Aorta (tissue), 5 donors: ENCODE measurements around the gene HRH2. TPM values are rescaled to one million over a fixed set of nuclear protein-coding genes. Genes with fewer than 3 reads are reported as not detected.
A peak's percentile ranks its signal among the peaks of the same experiment; 100 is the strongest.

Experiments
- ATAC-seq: fragments of 200-7000 bp; cut with Tn5 transposase; one replicate; pipeline ENCODE4 v1.9.1; 2022; ENCODE audit warnings: moderate library complexity; ENCODE audit not compliant: low FRiP score
- DNase-seq, 2 donors: peaks; one replicate each; pipeline ENCODE4 v3.0.0-alpha.2; 2020
- H3K27ac ChIP-seq, 2 donors: one replicate each; pipeline ENCODE4 v1.5.1; 2013; ENCODE audit warnings: low read length in 2 of 2, mild to moderate bottlenecking in 2 of 2, moderate library complexity in 2 of 2, control low read depth in 1 of 2, inconsistent platforms in 1 of 2, low read depth in 1 of 2
- H3K27me3 ChIP-seq, 2 donors: one replicate each; pipeline ENCODE4 v1.6.1; 2013; ENCODE audit warnings: control low read depth in 1 of 2, low read length in 1 of 2, mild to moderate bottlenecking in 1 of 2, moderate library complexity in 1 of 2; ENCODE audit not compliant: insufficient read depth in 2 of 2, control insufficient read depth in 1 of 2
- H3K36me3 ChIP-seq, 2 donors: one replicate each; pipeline ENCODE4 v1.6.1; 2013; ENCODE audit warnings: control low read depth in 1 of 2, low read length in 1 of 2, mild to moderate bottlenecking in 1 of 2; ENCODE audit not compliant: insufficient read depth in 2 of 2, control insufficient read depth in 1 of 2
- H3K4me1 ChIP-seq, 2 donors: one replicate each; pipeline ENCODE4 v1.6.1; 2013; ENCODE audit warnings: low read length in 2 of 2, control low read depth in 1 of 2, mild to moderate bottlenecking in 1 of 2, moderate library complexity in 1 of 2; ENCODE audit not compliant: insufficient read depth in 2 of 2, control insufficient read depth in 1 of 2
- H3K4me3 ChIP-seq, 2 donors: one replicate each; pipeline ENCODE4 v1.5.1; 2013; ENCODE audit warnings: low read length in 2 of 2, control low read depth in 1 of 2, mild to moderate bottlenecking in 1 of 2
- H3K9me3 ChIP-seq: one replicate; pipeline ENCODE4 v1.6.1; 2013; ENCODE audit warnings: mild to moderate bottlenecking, low read length; ENCODE audit not compliant: control insufficient read depth
- WGBS, 2 donors: extraction: QIAGEN DNeasy Blood & Tissue Kit; methylation state at CpG; one replicate each; pipeline ENCODE4 v1.1.7; 2013; 5-methylcytosine and 5-hydroxymethylcytosine counted together
- intact Hi-C, 2 donors: fragments of 100-400 bp; cut with DNase I; formaldehyde crosslinking; loops; one replicate each; pipeline versions ENCODE4 v1.14.2 to v1.15.0; 2022
- polyA plus RNA-seq, 2 donors: library from polyadenylated mRNA; stranded (reverse); fragments of 200-250 nt; gene quantifications; one replicate each; pipeline ENCODE4 v1.2.3, GENCODE V29; 2013
- total RNA-seq, 2 donors: library from RNA; stranded (reverse); fragmentation: NEBNext Ultra II Directional; extraction: Animal tissue kit (Norgen Biotek cat#: 25700); gene quantifications; one replicate each; pipeline ENCODE4 v1.2.1, GENCODE V29; 2021
- donor health status: healthy with polysubstance abuse.
- donor health status: Bipolar disorder and iron deficiency.
- donor health status: DM: no; HTN: no; CAD: no.
- donor health status: DM: no; HTN: no; CAD: no.
- donor health status: DM: yes; HTN: yes; CAD: no.

HRH2 gene
- total and polyA plus RNA-seq, 4 donors = 1.1 to 15.3 (median 7.4) TPM

DNA sequence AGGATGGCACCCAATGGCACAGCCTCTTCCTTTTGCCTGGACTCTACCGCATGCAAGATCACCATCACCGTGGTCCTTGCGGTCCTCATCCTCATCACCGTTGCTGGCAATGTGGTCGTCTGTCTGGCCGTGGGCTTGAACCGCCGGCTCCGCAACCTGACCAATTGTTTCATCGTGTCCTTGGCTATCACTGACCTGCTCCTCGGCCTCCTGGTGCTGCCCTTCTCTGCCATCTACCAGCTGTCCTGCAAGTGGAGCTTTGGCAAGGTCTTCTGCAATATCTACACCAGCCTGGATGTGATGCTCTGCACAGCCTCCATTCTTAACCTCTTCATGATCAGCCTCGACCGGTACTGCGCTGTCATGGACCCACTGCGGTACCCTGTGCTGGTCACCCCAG is 25.4 kb downstream of the HRH2 start:
- Histone ChIP-seq H3K27me3 (no peaks in the 10 kb centered on the region), H3K36me3 (no peaks in the 10 kb centered on the region), H3K9me3 (no peaks in the 10 kb centered on the region), H3K27ac (no peak overlapping the region), H3K4me3 (no peak overlapping the region), H3K4me1 (no peaks in the 10 kb centered on the region)
- WGBS, 2 donors = 98 to 99% methylated on average over 15 of the region's 15 CpGs
- peak in 1 of 2 donors; percentile 7 for DNase-seq
- ATAC-seq = no peak
- intact Hi-C loops = no loop called here

DNA sequence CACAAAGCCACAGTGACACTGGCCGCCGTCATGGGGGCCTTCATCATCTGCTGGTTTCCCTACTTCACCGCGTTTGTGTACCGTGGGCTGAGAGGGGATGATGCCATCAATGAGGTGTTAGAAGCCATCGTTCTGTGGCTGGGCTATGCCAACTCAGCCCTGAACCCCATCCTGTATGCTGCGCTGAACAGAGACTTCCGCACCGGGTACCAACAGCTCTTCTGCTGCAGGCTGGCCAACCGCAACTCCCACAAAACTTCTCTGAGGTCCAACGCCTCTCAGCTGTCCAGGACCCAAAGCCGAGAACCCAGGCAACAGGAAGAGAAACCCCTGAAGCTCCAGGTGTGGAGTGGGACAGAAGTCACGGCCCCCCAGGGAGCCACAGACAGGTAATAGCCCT is 26.1 kb downstream of the HRH2 start:
- Histone ChIP-seq H3K4me1 (no peaks in the 10 kb centered on the region), H3K27me3 (no peaks in the 10 kb centered on the region), H3K36me3 (no peaks in the 10 kb centered on the region), H3K27ac (no peak overlapping the region), H3K4me3 (no peak overlapping the region), H3K9me3 (no peaks in the 10 kb centered on the region)
- peak; percentile 26 to 56 for DNase-seq
- WGBS, 2 donors = 97% methylated on average over 13 of the region's 13 CpGs
- intact Hi-C loops = no loop called here
- no peak for ATAC-seq

DNA sequence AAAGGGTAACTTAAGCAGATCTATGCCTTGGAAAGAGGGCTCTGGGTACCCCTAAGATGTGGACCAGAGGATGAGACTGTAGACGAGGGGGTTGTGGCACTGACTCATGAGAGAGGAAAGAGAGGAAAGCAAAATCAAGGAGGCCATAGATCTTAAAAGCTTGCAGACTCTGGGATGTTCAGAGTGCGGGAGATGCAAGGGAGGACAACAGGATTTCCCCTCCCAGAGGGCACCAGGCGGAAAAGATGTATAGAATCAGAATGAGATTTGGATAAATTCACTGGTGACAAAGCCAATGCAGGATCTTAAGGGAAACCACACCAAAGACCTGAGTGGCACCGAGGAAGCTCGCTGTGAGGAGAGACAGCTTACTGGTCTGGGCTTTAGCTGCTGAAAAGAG is 27.1 kb downstream of the HRH2 start:
- Histone ChIP-seq H3K4me3 (no peak overlapping the region), H3K36me3 (no peaks in the 10 kb centered on the region), H3K9me3 (no peaks in the 10 kb centered on the region), H3K4me1 (no peaks in the 10 kb centered on the region), H3K27ac (no peak overlapping the region), H3K27me3 (no peaks in the 10 kb centered on the region)
- DNase-seq (peak in 1 of 2 donors; percentile 2), ATAC-seq (no peak)
- 92 to 96% methylated on average over 5 of the region's 5 CpGs for WGBS, 2 donors
- intact Hi-C loops = loop anchor here in 1 of 2 donors (5.0 kb wide), 1 partner anchor 103 kb away; no protein-coding TSS in a partner anchor

DNA sequence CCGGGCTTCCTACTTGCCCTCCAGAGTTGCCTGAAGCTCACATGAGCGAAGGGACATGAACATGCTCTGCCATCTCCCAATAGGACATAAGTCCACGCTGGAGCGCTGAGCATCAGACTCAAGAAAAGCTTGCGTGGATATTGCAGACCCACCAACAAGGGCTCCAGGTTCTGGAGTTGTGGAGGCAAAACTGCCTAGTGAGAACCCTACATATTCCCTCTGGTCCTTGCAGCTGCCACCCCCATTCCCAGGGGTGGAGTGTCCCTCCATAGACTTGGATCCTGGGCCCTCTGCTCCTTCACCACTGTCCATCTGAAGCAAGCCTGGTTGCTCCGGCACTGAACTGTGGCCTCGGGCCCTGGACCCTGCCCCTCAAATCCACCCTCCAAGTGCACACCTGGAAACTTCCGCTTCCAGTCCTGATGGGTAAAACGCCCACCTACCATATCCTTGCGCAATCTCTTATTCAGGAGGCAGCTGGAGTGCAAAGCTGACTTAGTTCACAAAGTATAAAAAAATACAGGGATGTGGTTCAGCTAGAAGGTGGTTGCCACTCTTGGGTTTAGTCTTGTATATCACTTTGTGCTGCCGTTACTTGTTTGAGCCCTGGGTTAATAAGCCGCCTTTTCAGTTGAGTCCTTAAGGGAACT is 28.0 kb downstream of the HRH2 start:
- no peaks in the 10 kb centered on the region for H3K27me3 ChIP-seq
- H3K9me3 ChIP-seq = no peaks in the 10 kb centered on the region
- ATAC-seq = no peak
- peak; percentile 14 to 55 for DNase-seq
- WGBS, 2 donors = 96 to 97% methylated on average over 12 of the region's 12 CpGs
- intact Hi-C loops = loop anchor here in 1 of 2 donors (5.0 kb wide), 1 partner anchor 104 kb away; no protein-coding TSS in a partner anchor
- H3K4me1 ChIP-seq = no peaks in the 10 kb centered on the region
- no peak overlapping the region for H3K4me3 ChIP-seq
- H3K36me3 ChIP-seq = no peaks in the 10 kb centered on the region
- no peak overlapping the region for H3K27ac ChIP-seq

DNA sequence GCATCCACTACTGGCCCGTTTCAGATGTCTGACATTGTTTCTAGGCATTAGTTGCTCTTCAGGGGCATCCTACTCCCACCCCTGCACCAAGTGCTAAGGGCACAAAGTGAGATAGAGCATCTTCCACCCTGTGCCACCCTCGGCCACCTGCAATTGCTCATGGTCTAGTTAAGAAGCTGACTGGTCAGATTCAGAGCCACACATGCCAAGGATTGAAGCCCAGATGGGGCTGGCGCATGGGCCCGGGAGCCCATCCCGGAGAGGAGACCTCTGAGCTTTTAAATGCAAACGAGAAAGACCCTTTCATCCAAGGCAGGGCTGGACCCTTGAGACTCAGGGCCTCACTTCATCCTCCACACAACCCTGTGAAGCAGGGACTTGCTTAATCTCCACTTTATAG is 28.5 kb downstream of the HRH2 start:
- no peaks in the 10 kb centered on the region for H3K4me1 ChIP-seq
- no peak overlapping the region for H3K4me3 ChIP-seq
- intact Hi-C loops = loop anchor here in 1 of 2 donors (5.0 kb wide), 1 partner anchor 104 kb away; no protein-coding TSS in a partner anchor
- H3K9me3 ChIP-seq = no peaks in the 10 kb centered on the region
- no peaks in the 10 kb centered on the region for H3K27me3 ChIP-seq
- 73 to 75% methylated on average over 6 of the region's 6 CpGs for WGBS, 2 donors
- H3K27ac ChIP-seq = no peak overlapping the region
- no peak for ATAC-seq
- no peaks in the 10 kb centered on the region for H3K36me3 ChIP-seq
- peak; percentile 22 to 55 for DNase-seq

DNA sequence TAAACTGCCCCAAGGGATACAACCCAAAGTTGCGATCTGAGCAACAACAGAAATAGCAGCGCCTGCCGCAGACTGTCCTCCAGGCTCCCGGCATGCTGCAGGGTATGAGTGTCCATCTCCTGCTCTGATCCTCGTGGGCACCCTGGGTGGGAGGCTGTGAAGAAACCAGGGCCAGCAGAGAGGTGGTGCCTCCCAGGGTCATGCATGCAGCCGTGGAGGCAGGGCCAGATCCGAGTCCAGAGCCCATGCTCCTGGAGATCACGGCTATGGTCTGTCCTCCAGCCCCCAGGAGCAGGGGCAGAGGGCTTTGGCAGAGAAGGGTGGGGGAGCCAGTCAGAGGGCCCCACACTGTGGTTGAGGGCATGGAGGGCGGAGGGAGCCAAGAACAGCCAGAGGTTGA is 29.0 kb downstream of the HRH2 start:
- peak; percentile 3 for ATAC-seq
- H3K27ac ChIP-seq = no peak overlapping the region
- H3K4me3 ChIP-seq = no peak overlapping the region
- H3K4me1 ChIP-seq = no peaks in the 10 kb centered on the region
- 8 to 12% methylated on average over 9 of the region's 9 CpGs for WGBS, 2 donors
- H3K36me3 ChIP-seq = no peaks in the 10 kb centered on the region
- DNase-seq = no peak
- no peaks in the 10 kb centered on the region for H3K9me3 ChIP-seq
- intact Hi-C loops = loop anchor here in 1 of 2 donors (5.0 kb wide), 1 partner anchor 105 kb away; no protein-coding TSS in a partner anchor
- H3K27me3 ChIP-seq = no peaks in the 10 kb centered on the region

DNA sequence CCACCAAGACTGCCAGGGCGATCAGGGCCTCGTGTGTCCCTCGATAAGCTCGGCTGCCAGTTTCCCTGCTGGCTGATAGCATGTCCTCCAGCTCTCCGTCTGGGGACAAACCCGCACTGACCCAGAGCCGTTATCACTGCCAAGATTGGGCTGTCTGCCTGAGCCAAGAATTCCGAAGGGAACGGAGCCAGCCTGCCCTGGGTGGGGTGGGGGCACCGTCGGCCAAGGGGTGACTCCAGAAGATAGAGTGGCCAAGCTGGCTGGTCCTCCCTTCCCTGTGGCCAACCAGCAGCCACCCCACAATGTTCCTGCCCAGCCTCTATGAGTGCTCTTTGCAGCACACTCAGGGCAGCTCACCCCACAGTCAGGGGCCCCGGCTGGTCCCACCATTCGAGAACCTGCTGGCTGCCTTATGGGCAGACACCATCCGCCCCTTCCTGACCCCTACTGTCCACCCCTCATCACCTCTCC is 29.4 kb downstream of the HRH2 start:
- Histone ChIP-seq H3K27ac (no peak overlapping the region), H3K36me3 (no peaks in the 10 kb centered on the region), H3K9me3 (no peaks in the 10 kb centered on the region), H3K4me3 (no peak overlapping the region), H3K27me3 (no peaks in the 10 kb centered on the region), H3K4me1 (no peaks in the 10 kb centered on the region)
- intact Hi-C loops = loop anchor here in 1 of 2 donors (5.0 kb wide), 1 partner anchor 105 kb away; no protein-coding TSS in a partner anchor
- ATAC-seq (peak; percentile 36), DNase-seq (peak; percentile 81 to 82)
- 12% methylated on average over 14 of the region's 14 CpGs for WGBS, 2 donors

DNA sequence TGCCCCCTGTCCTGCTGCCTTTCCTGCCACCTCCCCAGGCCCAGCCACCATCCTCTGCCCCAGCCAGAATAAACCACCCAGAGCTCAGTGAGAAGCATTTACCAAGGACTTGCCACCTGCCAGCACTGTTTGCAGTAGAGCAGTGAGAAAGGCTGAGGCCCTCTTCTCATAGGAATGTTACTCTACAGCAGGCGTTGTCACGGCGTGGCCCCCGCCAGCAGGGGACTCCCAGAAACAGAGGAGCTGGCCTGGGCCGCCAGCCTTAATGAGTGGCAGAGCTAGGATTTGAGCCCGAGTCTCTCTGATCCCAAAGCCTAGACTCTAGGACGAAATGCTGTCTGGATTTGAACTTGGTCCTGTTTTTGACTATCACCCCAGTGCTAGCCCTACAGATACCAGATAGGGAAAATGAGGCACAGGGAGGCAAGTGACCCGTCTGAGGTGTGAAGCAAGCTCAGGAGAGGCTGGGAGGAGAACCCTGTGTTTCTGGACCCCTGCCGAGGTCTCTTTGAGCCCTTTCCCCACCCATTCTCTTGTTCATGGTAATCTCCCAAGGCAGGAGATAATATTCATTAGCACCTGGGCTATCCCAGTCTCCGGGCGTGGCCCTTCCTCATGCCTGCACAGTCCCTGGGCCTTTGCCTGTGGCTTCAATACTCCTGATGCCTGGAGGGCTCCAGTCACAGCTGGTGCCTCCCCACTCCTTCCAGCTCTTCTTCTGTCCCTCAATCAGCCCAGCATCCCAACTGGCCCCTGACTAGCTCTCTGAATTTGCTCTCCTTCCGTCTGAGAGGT is 30.7 kb downstream of the HRH2 start:
- intact Hi-C loops = loop anchor here in 1 of 2 donors (5.0 kb wide), 1 partner anchor 106 kb away; no protein-coding TSS in a partner anchor
- Histone ChIP-seq H3K4me1 (no peaks in the 10 kb centered on the region), H3K36me3 (no peaks in the 10 kb centered on the region), H3K27ac (no peak overlapping the region), H3K27me3 (no peaks in the 10 kb centered on the region), H3K9me3 (no peaks in the 10 kb centered on the region), H3K4me3 (no peak overlapping the region)
- WGBS, 2 donors = 82 to 86% methylated on average over 12 of the region's 12 CpGs
- ATAC-seq = no peak
- peak; percentile 21 to 62 for DNase-seq
